HEK293T (cell line): Measurements from ENCODE around the gene CDH4.
"Not testable (repeated sequence)": the region's sequence is repeated elsewhere in the genome, so short reads cannot be mapped to it uniquely, and the experiment has no call there.

Experiments
- ARNT ChIP-seq: fragments of 450-650 bp; IDR thresholded peaks from 2 replicates; pipeline ENCODE4 v1.6.1; 2017; ENCODE audit warnings: mild to moderate bottlenecking
- BHLHE40 ChIP-seq: fragments of 450-650 bp; IDR thresholded peaks from 2 replicates; pipeline ENCODE4 v1.6.1; 2016; ENCODE audit warnings: mild to moderate bottlenecking, moderate library complexity, borderline replicate concordance
- CTBP1 ChIP-seq: fragments of 450-650 bp; IDR thresholded peaks from 2 replicates; pipeline ENCODE4 v1.6.1; 2016; ENCODE audit warnings: borderline replicate concordance
- ELF4 ChIP-seq: fragments of 450-650 bp; IDR thresholded peaks from 2 replicates; pipeline ENCODE4 v1.6.1; 2017; ENCODE audit warnings: antibody characterized with exemption
- FOXK2 ChIP-seq: fragments of 450-650 bp; IDR thresholded peaks from 2 replicates; pipeline ENCODE4 v1.6.1; 2016; ENCODE audit warnings: mild to moderate bottlenecking
- FOXM1 ChIP-seq: fragments of 450-650 bp; IDR thresholded peaks from 2 replicates; pipeline ENCODE4 v1.6.1; 2017; ENCODE audit warnings: mild to moderate bottlenecking, borderline replicate concordance
- LEF1 ChIP-seq: fragments of 450-650 bp; IDR thresholded peaks from 2 replicates; pipeline ENCODE4 v1.6.1; 2017; ENCODE audit warnings: mild to moderate bottlenecking, borderline replicate concordance
- TARDBP ChIP-seq: fragments of 450-650 bp; IDR thresholded peaks from 2 replicates; pipeline ENCODE4 v1.6.1; 2016

- TF ChIP-seq FOXM1, TARDBP, ELF4, FOXK2, BHLHE40, ARNT, LEF1, CTBP1: not testable (repeated sequence)
Observed at GRCh38 chr20:61971595-61971994, 719.5 kb downstream of the CDH4 start.
